GM12878 (cell line): ENCODE measurements around the gene DMRTC2. TPM values are rescaled to one million over a fixed set of nuclear protein-coding genes. Genes with fewer than 3 reads are reported as not detected.
"Not testable (repeated sequence)": the region's sequence is repeated elsewhere in the genome, so short reads cannot be mapped to it uniquely, and the experiment has no call there.

ENCODE experiments used
- ATAC-seq: fragments of 200-7000 bp; cut with Tn5 transposase; 3 replicates; pipeline ENCODE4 v1.9.1; 2020; ENCODE audit warnings: mild to moderate bottlenecking, moderate library complexity
- BruUV-seq: library from RNA; stranded (reverse); fragments of 400-500 nt; replicated peaks from 2 replicates; lab custom pipeline; 2021; lab: Mats Ljungman, UMichigan
- CTCF ChIA-PET: fragments of 300-600 bp; sonication (Branson Sonifier 250); formaldehyde crosslinking; extraction: SDS; loops from one replicate; lab custom pipeline; 2021; ENCODE audit warnings: inconsistent platforms; lab: Yijun Ruan, JAX
- POLR2A ChIA-PET: fragments of 350-600 bp; formaldehyde crosslinking; extraction: SDS; loops from one replicate; lab custom pipeline; 2021; ENCODE audit warnings: inconsistent platforms; lab: Charles Lee
- RAD21 ChIA-PET: fragments of 300-600 bp; sonication (Branson Sonifier 250); formaldehyde crosslinking; loops from one replicate; lab custom pipeline; 2023; ENCODE audit warnings: antibody characterized with exemption; ENCODE audit not compliant: unreplicated experiment; lab: Charles Lee
- SMC1A ChIA-PET: fragments of 300-600 bp; sonication (Branson Sonifier 250); formaldehyde crosslinking; loops from one replicate; lab custom pipeline; 2023; ENCODE audit not compliant: unreplicated experiment, uncharacterized antibody; lab: Charles Lee
- DNase-seq: peaks from one replicate; pipeline ENCODE4 v3.0.0-alpha.2; 2011; ENCODE audit warnings: low read depth, low spot score
- FAIRE-seq: peaks from 3 replicates; lab custom pipeline; 2011; peaks lifted over from hg19 to GRCh38; lab: Jason Lieb, UNC
- H2AFZ ChIP-seq: 2 replicates; pipeline ENCODE4 v1.6.0; 2011; ENCODE audit warnings: low read depth, low read length, control low read depth; ENCODE audit not compliant: control insufficient read depth
- H3K27ac ChIP-seq: 2 replicates; pipeline ENCODE4 v1.5.1; 2011; ENCODE audit warnings: control low read depth; ENCODE audit not compliant: control insufficient read depth, insufficient read depth
- H3K27me3 ChIP-seq, 2 experiments: replicated peaks in 1 of 2; 2 replicates each; pipeline versions ENCODE4 v1.6.0 to v1.6.1; 2011; ENCODE audit warnings: low read length in 1 of 2; ENCODE audit not compliant: control insufficient read depth in 2 of 2, insufficient read depth in 2 of 2
- H3K36me3 ChIP-seq, 2 experiments: 2 replicates each; pipeline ENCODE4 v1.5.1; 2011; ENCODE audit warnings: low read length in 1 of 2; ENCODE audit not compliant: control insufficient read depth in 2 of 2, insufficient read depth in 2 of 2
- H3K4me1 ChIP-seq: 2 replicates; pipeline ENCODE4 v1.6.1; 2011; ENCODE audit warnings: mild to moderate bottlenecking, low read length, moderate library complexity, mixed read lengths; ENCODE audit not compliant: control insufficient read depth, insufficient read depth
- H3K4me2 ChIP-seq: 2 replicates; pipeline ENCODE4 v1.6.0; 2011; ENCODE audit warnings: control low read depth; ENCODE audit not compliant: control insufficient read depth, insufficient read depth
- H3K4me3 ChIP-seq: fragments of 200-600 bp; sonication (generic); 2 replicates; pipeline ENCODE4 v1.5.1; 2016
- H3K79me2 ChIP-seq: 2 replicates; pipeline ENCODE4 v1.6.0; 2011; ENCODE audit warnings: low read length; ENCODE audit not compliant: control insufficient read depth, insufficient read depth
- H3K9ac ChIP-seq: 2 replicates; pipeline ENCODE4 v1.8.0; 2011; ENCODE audit warnings: low read length, control low read depth, mixed read lengths; ENCODE audit not compliant: control insufficient read depth, insufficient read depth
- H3K9me3 ChIP-seq: replicated peaks from 3 replicates; pipeline ENCODE4 v1.5.1; 2011; ENCODE audit warnings: mild to moderate bottlenecking, low read length; ENCODE audit not compliant: control insufficient read depth, insufficient read depth
- H4K20me1 ChIP-seq: 2 replicates; pipeline ENCODE4 v1.6.0; 2011; ENCODE audit not compliant: control insufficient read depth, insufficient read depth
- HDAC2 ChIP-seq: fragments of 200-600 bp; sonication (generic); IDR thresholded peaks from 2 replicates; pipeline ENCODE4 v1.6.1; 2017
- IKZF1 ChIP-seq: fragments of 450-650 bp; conservative IDR thresholded peaks from 2 replicates; pipeline ENCODE4 v1.6.1; 2017; ENCODE audit warnings: antibody characterized with exemption, mild to moderate bottlenecking
- KDM1A ChIP-seq: fragments of 200-600 bp; sonication (generic); IDR thresholded peaks from 2 replicates; pipeline ENCODE4 v1.6.1; 2016; ENCODE audit warnings: borderline replicate concordance
- MTA3 ChIP-seq: IDR thresholded peaks from 2 replicates; pipeline ENCODE4 v1.6.1; 2012; ENCODE audit warnings: low read length, inconsistent platforms, borderline replicate concordance
- RAD21 ChIP-seq: IDR thresholded peaks from 2 replicates; pipeline ENCODE4 v1.6.1; 2011; ENCODE audit warnings: mild to moderate bottlenecking, low read depth, low read length, moderate library complexity; ENCODE audit not compliant: insufficient read depth
- RUNX3 ChIP-seq: IDR thresholded peaks from 2 replicates; pipeline ENCODE4 v1.6.1; 2012; ENCODE audit warnings: low read length, inconsistent platforms
- TCF12 ChIP-seq: IDR thresholded peaks from 2 replicates; pipeline ENCODE4 v1.6.1; 2011; ENCODE audit warnings: low read depth, mild to moderate bottlenecking, low read length
- ZNF274 ChIP-seq: IDR thresholded peaks from one replicate; pipeline ENCODE4 v1.8.0; 2011; ENCODE audit not compliant: insufficient read length, insufficient read depth
- WGBS: methylation state at CpG from one replicate; pipeline ENCODE4 v1.1.6; 2016; ENCODE audit warnings: low lambda C conversion rate; ENCODE audit not compliant: insufficient replicate concordance, insufficient coverage; ENCODE audit errors: missing lambda C conversion rate; 5-methylcytosine and 5-hydroxymethylcytosine counted together
- in situ Hi-C: fragments of 300-500 bp; cut with MboI; formaldehyde crosslinking; loops from 9 replicates; pipeline ENCODE4 v1.14.3; 2018; ENCODE audit warnings: mixed read lengths
- intact Hi-C: fragments of 100-400 bp; cut with micrococcal nuclease; formaldehyde crosslinking; loops from one replicate; pipeline ENCODE4 v1.14.2; 2022; ENCODE audit not compliant: unreplicated experiment
- polyA plus RNA-seq, 11 experiments: library from polyadenylated mRNA; depleted of rRNA in 4 of 11; unstranded in 6 of 11; stranded (reverse) in 5 of 11; fragments of >200 nt; fragmentation: Nextera tagmentation in 4 of 11; fragmentation: Illumina TruSeq in 1 of 11; extraction: Ambion mirVana in 4 of 11; extraction: Trizol in 1 of 11; gene quantifications; 1 replicate in 1 of 11; 2 replicates in 10 of 11; pipeline versions ENCODE4 v1.2.1 to v1.2.3, GENCODE V29; 2011 to 2016; ENCODE audit warnings: inconsistent platforms in 2 of 11, missing spikeins in 2 of 11, low read depth in 1 of 11
- total RNA-seq, 4 experiments: library from RNA; depleted of rRNA in 3 of 4; stranded (reverse); fragments of >200 nt in 3 of 4; fragmentation: Illumina TruSeq in 1 of 4; extraction: Trizol in 1 of 4; gene quantifications; 2 replicates each; pipeline versions ENCODE4 v1.2.1 to v1.2.3, GENCODE V29; 2013 to 2021
- TF ChIP-seq, protein P1 (sequence below): fragments of 450-650 bp; IDR thresholded peaks from 2 replicates; pipeline ENCODE4 v1.6.1; 2017; ENCODE audit warnings: antibody characterized with exemption, mild to moderate bottlenecking, moderate library complexity
- TF ChIP-seq, protein P2 (sequence below): fragments of 450-650 bp; IDR thresholded peaks from 2 replicates; pipeline ENCODE4 v1.6.1; 2017; ENCODE audit warnings: low read depth, mild to moderate bottlenecking, moderate library complexity
- TF ChIP-seq, protein P3 (sequence below): IDR thresholded peaks from 2 replicates; pipeline ENCODE4 v1.6.1; 2011; ENCODE audit warnings: borderline replicate concordance, low read depth, mild to moderate bottlenecking, moderate library complexity, low read length; ENCODE audit not compliant: insufficient read depth, poor library complexity, severe bottlenecking

The DMRTC2 gene
- total and polyA plus RNA-seq, 10 of the 15 experiments (the other 5 are each of a cell fraction or from before 2014, with no cell fraction given): not detected

DNA sequence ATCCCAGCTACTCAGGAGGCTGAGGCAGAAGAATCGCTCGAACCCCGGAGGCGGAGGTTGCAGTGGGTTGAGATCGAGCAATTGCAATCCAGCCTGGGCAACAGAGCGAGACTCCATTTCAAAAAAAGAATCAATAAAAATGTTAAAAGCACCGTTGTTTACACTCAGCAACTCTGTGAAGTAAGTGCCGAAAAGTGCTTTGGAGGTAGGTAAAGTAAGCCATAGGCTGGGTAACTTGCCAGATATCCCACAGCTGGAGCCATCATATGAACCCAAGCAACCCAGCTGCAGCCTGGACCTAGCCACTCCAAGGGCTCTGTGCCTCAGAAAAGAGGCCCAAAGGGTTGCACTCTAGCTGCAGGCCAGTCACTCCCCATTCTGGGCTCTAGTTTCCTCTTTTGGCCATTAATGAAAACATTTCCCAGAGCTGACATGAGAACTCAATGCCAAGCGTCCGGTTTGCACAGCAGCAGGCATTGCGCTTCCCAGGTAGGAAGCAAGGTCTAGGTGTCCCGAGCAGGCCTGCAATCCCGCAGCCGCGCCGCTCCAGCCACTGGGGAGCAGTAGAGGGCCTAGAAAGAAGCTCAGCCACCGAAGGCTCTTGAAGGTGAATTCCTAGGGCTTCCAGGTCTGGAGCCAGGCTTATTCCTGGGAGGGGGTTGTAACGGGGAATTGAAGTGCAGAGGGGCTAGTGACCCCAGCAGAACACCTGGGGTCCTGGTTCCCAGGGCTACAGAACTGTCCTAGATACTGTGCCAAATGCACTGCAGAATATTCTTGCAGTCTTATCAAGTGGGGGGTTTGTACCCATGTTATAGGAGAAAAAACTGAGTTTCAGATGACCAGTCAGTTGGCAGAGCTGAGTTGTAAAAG is 28.2 kb downstream of the DMRTC2 start (continued):
- TF ChIP-seq, protein P1, sequence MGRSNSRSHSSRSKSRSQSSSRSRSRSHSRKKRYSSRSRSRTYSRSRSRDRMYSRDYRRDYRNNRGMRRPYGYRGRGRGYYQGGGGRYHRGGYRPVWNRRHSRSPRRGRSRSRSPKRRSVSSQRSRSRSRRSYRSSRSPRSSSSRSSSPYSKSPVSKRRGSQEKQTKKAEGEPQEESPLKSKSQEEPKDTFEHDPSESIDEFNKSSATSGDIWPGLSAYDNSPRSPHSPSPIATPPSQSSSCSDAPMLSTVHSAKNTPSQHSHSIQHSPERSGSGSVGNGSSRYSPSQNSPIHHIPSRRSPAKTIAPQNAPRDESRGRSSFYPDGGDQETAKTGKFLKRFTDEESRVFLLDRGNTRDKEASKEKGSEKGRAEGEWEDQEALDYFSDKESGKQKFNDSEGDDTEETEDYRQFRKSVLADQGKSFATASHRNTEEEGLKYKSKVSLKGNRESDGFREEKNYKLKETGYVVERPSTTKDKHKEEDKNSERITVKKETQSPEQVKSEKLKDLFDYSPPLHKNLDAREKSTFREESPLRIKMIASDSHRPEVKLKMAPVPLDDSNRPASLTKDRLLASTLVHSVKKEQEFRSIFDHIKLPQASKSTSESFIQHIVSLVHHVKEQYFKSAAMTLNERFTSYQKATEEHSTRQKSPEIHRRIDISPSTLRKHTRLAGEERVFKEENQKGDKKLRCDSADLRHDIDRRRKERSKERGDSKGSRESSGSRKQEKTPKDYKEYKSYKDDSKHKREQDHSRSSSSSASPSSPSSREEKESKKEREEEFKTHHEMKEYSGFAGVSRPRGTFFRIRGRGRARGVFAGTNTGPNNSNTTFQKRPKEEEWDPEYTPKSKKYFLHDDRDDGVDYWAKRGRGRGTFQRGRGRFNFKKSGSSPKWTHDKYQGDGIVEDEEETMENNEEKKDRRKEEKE: no peak
- TF ChIP-seq ZNF274 (no peak), IKZF1 (peak; percentile 86), RUNX3 (peak; percentile 35; the same call in 1 of the 2 replicates), HDAC2 (no peak), KDM1A (no peak), MTA3 (peak; percentile 69; the same call in 1 of the 2 replicates), RAD21 (peak; percentile 87), TCF12 (0 out of 2 replicates have a peak, but pooled peaks have one; percentile 9)
- TF ChIP-seq, protein P2, sequence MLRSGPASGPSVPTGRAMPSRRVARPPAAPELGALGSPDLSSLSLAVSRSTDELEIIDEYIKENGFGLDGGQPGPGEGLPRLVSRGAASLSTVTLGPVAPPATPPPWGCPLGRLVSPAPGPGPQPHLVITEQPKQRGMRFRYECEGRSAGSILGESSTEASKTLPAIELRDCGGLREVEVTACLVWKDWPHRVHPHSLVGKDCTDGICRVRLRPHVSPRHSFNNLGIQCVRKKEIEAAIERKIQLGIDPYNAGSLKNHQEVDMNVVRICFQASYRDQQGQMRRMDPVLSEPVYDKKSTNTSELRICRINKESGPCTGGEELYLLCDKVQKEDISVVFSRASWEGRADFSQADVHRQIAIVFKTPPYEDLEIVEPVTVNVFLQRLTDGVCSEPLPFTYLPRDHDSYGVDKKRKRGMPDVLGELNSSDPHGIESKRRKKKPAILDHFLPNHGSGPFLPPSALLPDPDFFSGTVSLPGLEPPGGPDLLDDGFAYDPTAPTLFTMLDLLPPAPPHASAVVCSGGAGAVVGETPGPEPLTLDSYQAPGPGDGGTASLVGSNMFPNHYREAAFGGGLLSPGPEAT: peak; percentile 44; the same call in 1 of the 2 replicates
- TF ChIP-seq, protein P3, sequence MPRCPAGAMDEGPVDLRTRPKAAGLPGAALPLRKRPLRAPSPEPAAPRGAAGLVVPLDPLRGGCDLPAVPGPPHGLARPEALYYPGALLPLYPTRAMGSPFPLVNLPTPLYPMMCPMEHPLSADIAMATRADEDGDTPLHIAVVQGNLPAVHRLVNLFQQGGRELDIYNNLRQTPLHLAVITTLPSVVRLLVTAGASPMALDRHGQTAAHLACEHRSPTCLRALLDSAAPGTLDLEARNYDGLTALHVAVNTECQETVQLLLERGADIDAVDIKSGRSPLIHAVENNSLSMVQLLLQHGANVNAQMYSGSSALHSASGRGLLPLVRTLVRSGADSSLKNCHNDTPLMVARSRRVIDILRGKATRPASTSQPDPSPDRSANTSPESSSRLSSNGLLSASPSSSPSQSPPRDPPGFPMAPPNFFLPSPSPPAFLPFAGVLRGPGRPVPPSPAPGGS: peak; percentile 64

DNA sequence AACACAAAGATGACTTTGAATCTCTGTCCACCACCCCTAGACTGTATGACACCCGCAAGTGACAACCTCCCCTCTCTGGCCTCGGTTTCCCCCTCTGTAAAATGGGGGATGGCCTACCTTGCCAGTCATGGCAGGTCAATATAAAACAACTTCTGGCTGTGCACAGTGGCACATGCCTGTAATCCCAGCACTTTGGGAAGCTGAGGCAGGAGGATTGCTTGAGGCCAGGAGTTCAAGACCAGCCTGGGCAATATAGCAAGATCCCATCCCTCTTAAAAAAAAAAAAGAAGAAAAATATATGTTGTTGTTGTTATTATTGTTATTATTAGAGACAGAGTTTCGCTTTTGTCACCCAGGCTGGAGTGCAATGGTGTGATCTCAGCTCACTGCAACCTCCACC is 31.1 kb downstream of the DMRTC2 start:
- peak overlapping the region; percentile 81 for H3K4me2 ChIP-seq
- H3K4me3 ChIP-seq: 0 out of 2 replicates have a peak overlapping the region, but pooled peaks have one; percentile 4
- BruUV-seq, H3K9me3 ChIP-seq, in situ Hi-C loops, H3K36me3 ChIP-seq, DNase-seq, H2AFZ ChIP-seq, H3K27me3 ChIP-seq, FAIRE-seq, H4K20me1 ChIP-seq, ATAC-seq: not testable (repeated sequence)
- H3K79me2 ChIP-seq: peaks cover 36% of the 10 kb centered on the region
- WGBS: 16% methylated on average over 3 of the region's 3 CpGs
- H3K9ac ChIP-seq: peak overlapping the region; percentile 14
- ChIA-PET POLR2A (interaction anchor here (0.6 to 6.5 kb wide), 15 partner anchors 9 to 1590 kb away, joined by 3 to 90 read pairs (median 5); partner anchors contain the start of gene RPS19), CTCF (interaction anchor here (1.1 to 9.0 kb wide), 7 partner anchors 11 to 76 kb away, joined by 3 to 136 read pairs (median 63); partner anchors contain the start of genes ARHGEF1 and RPS19), RAD21 (interaction anchor here (0.6 to 8.7 kb wide), 20 partner anchors 9 to 394 kb away, joined by 3 to 120 read pairs (median 4); partner anchors contain the start of genes ARHGEF1, ERFL, RABAC1 and RPS19), SMC1A (interaction anchor here (0.6 to 8.2 kb wide), 8 partner anchors 10 to 248 kb away, joined by 3 to 57 read pairs (median 4); partner anchors contain the start of gene RPS19)
- peak overlapping the region; percentile 94 for H3K27ac ChIP-seq
- peaks cover 56% of the 10 kb centered on the region for H3K4me1 ChIP-seq
- intact Hi-C loops: loop anchor here (2.0 kb wide), 1 partner anchor 69 kb away; no protein-coding TSS in a partner anchor
